Measurements from ENCODE around the gene HMOX2.

Gene HMOX2

GRCh38 chr16:4552541-4552940 is 76.3 kb downstream of the HMOX2 start:
- no peak for DNase-seq
- H3K36me3 Mint-ChIP-seq: no peaks in the 10 kb centered on the region
- no peak overlapping the region for H3K27ac Mint-ChIP-seq
- CTCF ChIA-PET: interaction anchor here (1.0 to 1.3 kb wide), 2 partner anchors 33 to 134 kb away, joined by 3 to 5 read pairs; no protein-coding TSS in a partner anchor
- peaks cover 43% of the 10 kb centered on the region for H3K27me3 Mint-ChIP-seq
- peaks cover 8% of the 10 kb centered on the region for H3K4me1 Mint-ChIP-seq
- no peak overlapping the region for H3K4me3 Mint-ChIP-seq
- no peaks in the 10 kb centered on the region for H3K9me3 Mint-ChIP-seq

GRCh38 chr16:4556112-4556511 is 79.9 kb downstream of the HMOX2 start, which contains the start of gene C16orf96:
Gene C16orf96, plus strand, starts transcription at chr16:4556340. Its CDS starts 150 bp downstream, at chr16:4556490.
- Mint-ChIP-seq H3K4me3 (no peak within 1 kb of the TSS), H3K4me1 (no peaks in the 10 kb centered on the region), H3K27me3 (peaks cover 46% of the 10 kb centered on the region), H3K27ac (no peak within 1 kb of the TSS), H3K9me3 (no peaks in the 10 kb centered on the region), H3K36me3 (no peaks in the 10 kb centered on the region)
- CTCF ChIA-PET: no interaction called here
- no peak for DNase-seq

DNA sequence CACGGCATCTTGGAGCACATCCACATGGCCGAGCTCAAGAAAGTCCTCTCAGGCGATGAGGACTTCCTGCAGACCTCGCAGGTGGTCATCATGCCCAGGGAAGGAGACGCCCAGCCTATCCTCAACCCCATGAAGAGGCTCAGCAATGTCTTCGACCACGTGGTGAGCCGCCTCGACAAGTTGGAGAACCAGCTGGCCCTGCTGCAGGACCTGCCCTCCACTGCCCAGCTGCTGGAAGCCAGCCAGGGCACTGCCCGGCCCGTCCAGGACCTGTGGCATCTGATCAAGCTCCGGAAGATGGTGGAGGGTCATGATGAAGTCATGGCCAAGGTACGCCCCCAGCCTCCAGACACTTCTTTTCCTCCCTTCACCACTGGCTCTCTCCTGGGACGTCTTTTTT is 80.4 kb downstream of the HMOX2 start:
- Mint-ChIP-seq H3K9me3 (no peaks in the 10 kb centered on the region), H3K36me3 (no peaks in the 10 kb centered on the region), H3K4me1 (no peaks in the 10 kb centered on the region), H3K27ac (no peak overlapping the region), H3K27me3 (peaks cover 49% of the 10 kb centered on the region), H3K4me3 (no peak overlapping the region)
- DNase-seq: no peak
- CTCF ChIA-PET: no interaction called here

DNA sequence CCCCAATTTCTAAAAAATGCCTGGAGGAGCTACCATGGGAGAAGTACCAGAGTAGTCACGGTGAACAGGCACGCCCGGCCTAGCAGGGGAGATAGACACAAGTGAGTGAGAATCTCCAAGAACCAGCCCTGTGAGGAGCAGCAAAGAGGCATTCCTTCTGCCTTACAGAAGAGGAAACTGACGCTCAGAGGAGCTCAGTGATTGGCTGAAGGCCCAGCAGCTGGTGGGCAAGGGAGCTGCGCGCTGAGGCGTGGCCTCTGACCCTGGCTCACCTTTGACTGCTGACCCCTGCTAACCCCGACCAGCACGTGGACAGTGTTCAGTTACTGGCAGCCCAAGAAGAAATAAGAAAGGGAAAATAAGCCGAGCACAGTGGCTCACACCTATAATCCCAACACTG is 81.8 kb downstream of the HMOX2 start:
- CTCF ChIA-PET: interaction anchor here (1.1 kb wide), 1 partner anchor 9 kb away, joined by 8 read pairs; no protein-coding TSS in a partner anchor
- H3K27me3 Mint-ChIP-seq: peaks cover 52% of the 10 kb centered on the region

More for the DNA sequence above, 81.8 kb downstream of the HMOX2 start:
- H3K27ac Mint-ChIP-seq: no peak overlapping the region
- no peaks in the 10 kb centered on the region for H3K36me3 Mint-ChIP-seq
- no peak for DNase-seq
- H3K9me3 Mint-ChIP-seq: no peaks in the 10 kb centered on the region
- H3K4me3 Mint-ChIP-seq: no peak overlapping the region
- no peaks in the 10 kb centered on the region for H3K4me1 Mint-ChIP-seq

All from activated naive CD4-positive, alpha-beta T cell treated with anti-CD3 and anti-CD28 coated beads, Interleukin-2, amount 10 ng/mL, durations not matched to agents 7 days and 5 days (primary cell).